ENCODE results near the gene LY6G6D.

The LY6G6D gene

GRCh38 chr6:31715022-31715958 lies at the start of gene LY6G6D:
LY6G6D (plus strand) TSS chr6:31715348; CDS start chr6:31715356, 8 bp downstream.
- no peak for DNase-seq (ENCODE audit: extremely low read depth in 1 of 2, low read depth in 1 of 2)

- peak; percentile 97 to 98 for DNase-seq (ENCODE audit: extremely low read depth in 1 of 2, low read depth in 1 of 2)
These were observed 49.4 kb upstream of the LY6G6D start, which contains the start of gene CSNK2B for GRCh38 chr6:31665501-31666336. CSNK2B (plus strand) TSS chr6:31666080; CDS start chr6:31666832, 752 bp downstream.

GRCh38 chr6:31666337-31666965 lies 48.7 kb upstream of the LY6G6D start:
- DNase-seq (ENCODE audit: extremely low read depth in 1 of 2, low read depth in 1 of 2), result no peak

- DNase-seq (ENCODE audit: extremely low read depth in 1 of 2, low read depth in 1 of 2), result no peak
These were observed 45.5 kb upstream of the LY6G6D start, which contains the start of gene LY6G5B for GRCh38 chr6:31669676-31670075. LY6G5B (plus strand) TSS chr6:31669976; CDS start chr6:31670951, 975 bp downstream.

GRCh38 chr6:31676322-31676903 lies 38.7 kb upstream of the LY6G6D start:
- DNase-seq (ENCODE audit: extremely low read depth in 1 of 2, low read depth in 1 of 2), result no peak

- no peak for DNase-seq (ENCODE audit: extremely low read depth in 1 of 2, low read depth in 1 of 2)
These were observed 38.2 kb upstream of the LY6G6D start for GRCh38 chr6:31676904-31677303.

GRCh38 chr6:31677955-31678354 lies 37.2 kb upstream of the LY6G6D start:
- DNase-seq (ENCODE audit: extremely low read depth in 1 of 2, low read depth in 1 of 2), result no peak

- DNase-seq (ENCODE audit: extremely low read depth in 1 of 2, low read depth in 1 of 2), result peak in 1 of 2 donors; percentile 35
These were observed 34.7 kb upstream of the LY6G6D start, which contains the start of gene LY6G5C for GRCh38 chr6:31680226-31681134. LY6G5C (minus strand) TSS chr6:31681067; CDS start chr6:31680373, 694 bp downstream.

GRCh38 chr6:31681135-31681671 lies 33.9 kb upstream of the LY6G6D start:
- DNase-seq (ENCODE audit: extremely low read depth in 1 of 2, low read depth in 1 of 2), result peak in 1 of 2 donors; percentile 29

- DNase-seq (ENCODE audit: extremely low read depth in 1 of 2, low read depth in 1 of 2), result no peak
These were observed 31.6 kb upstream of the LY6G6D start for GRCh38 chr6:31683591-31683990.

- DNase-seq (ENCODE audit: extremely low read depth in 1 of 2, low read depth in 1 of 2), result no peak
These were observed 28.7 kb upstream of the LY6G6D start for GRCh38 chr6:31686483-31686882.

- DNase-seq (ENCODE audit: extremely low read depth in 1 of 2, low read depth in 1 of 2), result no peak
These were observed 27.8 kb upstream of the LY6G6D start for GRCh38 chr6:31687321-31687720.

GRCh38 chr6:31687860-31688693 lies 27.1 kb upstream of the LY6G6D start:
- no peak for DNase-seq (ENCODE audit: extremely low read depth in 1 of 2, low read depth in 1 of 2)

GRCh38 chr6:31689249-31690110 lies 25.7 kb upstream of the LY6G6D start:
- DNase-seq (ENCODE audit: extremely low read depth in 1 of 2, low read depth in 1 of 2), result no peak

GRCh38 chr6:31690231-31691077 lies 24.7 kb upstream of the LY6G6D start:
- DNase-seq (ENCODE audit: extremely low read depth in 1 of 2, low read depth in 1 of 2), result no peak

- DNase-seq (ENCODE audit: extremely low read depth in 1 of 2, low read depth in 1 of 2), result no peak
These were observed 24.1 kb upstream of the LY6G6D start for GRCh38 chr6:31691078-31691463.
